Colonic mucosa (tissue), 4 donors: ENCODE data around the gene ATP5F1B. TPM values are rescaled to one million over a fixed set of nuclear protein-coding genes. Genes with fewer than 3 reads are reported as not detected.

Source experiments
- DNase-seq: peaks from one replicate; pipeline ENCODE4 v3.0.0-alpha.2; 2020
- H3K27ac ChIP-seq: fragments of 200-600 bp; one replicate; pipeline ENCODE4 v1.8.0; 2021
- H3K27me3 ChIP-seq: fragments of 200-600 bp; one replicate; pipeline ENCODE4 v1.8.0; 2021
- H3K36me3 ChIP-seq: fragments of 200-600 bp; one replicate; pipeline ENCODE4 v1.8.0; 2021
- H3K4me1 ChIP-seq: fragments of 200-600 bp; one replicate; pipeline ENCODE4 v1.8.0; 2021; ENCODE audit warnings: mild to moderate bottlenecking
- H3K4me3 ChIP-seq: fragments of 200-600 bp; one replicate; pipeline ENCODE4 v1.8.0; 2021
- H3K9ac ChIP-seq, 2 donors: one replicate each; pipeline ENCODE4 v1.7.0; 2013; ENCODE audit warnings: control low read depth in 2 of 2, low read depth in 2 of 2, low read length in 2 of 2
- H3K9me3 ChIP-seq: fragments of 200-600 bp; one replicate; pipeline ENCODE4 v1.8.0; 2021
- intact Hi-C: fragments of 100-400 bp; cut with DNase I; formaldehyde crosslinking; loops from one replicate; pipeline ENCODE4 v1.14.1; 2022
- total RNA-seq, 2 donors: library from RNA; stranded (reverse); fragmentation: NEBNext Ultra II Directional in 1 of 2; extraction: Animal tissue kit (Norgen Biotek cat#: 25700) in 1 of 2; gene quantifications; one replicate each; pipeline ENCODE4 v1.2.1, GENCODE V29; 2021
- TF ChIP-seq, protein P1 (sequence below): fragments of 200-600 bp; IDR thresholded peaks from one replicate; pipeline ENCODE4 v1.8.0; 2022; ENCODE audit warnings: antibody characterized with exemption, mild to moderate bottlenecking
- donor health status: healthy.
- donor health status: DM: no; HTN: no; CAD: no.
- donor health status: DM: no; HTN: no; CAD: no.

ATP5F1B gene
- total RNA-seq, 2 donors from 2014 or later, result 1,505 to 1,554 TPM

- Histone ChIP-seq H3K9ac (peak overlapping the region; percentile 74 to 79), H3K4me1 (peaks cover 7% of the 10 kb centered on the region), H3K27ac (peak overlapping the region; percentile 100), H3K9me3 (no peaks in the 10 kb centered on the region), H3K4me3 (peak overlapping the region; percentile 87), H3K36me3 (no peaks in the 10 kb centered on the region), H3K27me3 (no peaks in the 10 kb centered on the region)
- TF ChIP-seq, protein P1, sequence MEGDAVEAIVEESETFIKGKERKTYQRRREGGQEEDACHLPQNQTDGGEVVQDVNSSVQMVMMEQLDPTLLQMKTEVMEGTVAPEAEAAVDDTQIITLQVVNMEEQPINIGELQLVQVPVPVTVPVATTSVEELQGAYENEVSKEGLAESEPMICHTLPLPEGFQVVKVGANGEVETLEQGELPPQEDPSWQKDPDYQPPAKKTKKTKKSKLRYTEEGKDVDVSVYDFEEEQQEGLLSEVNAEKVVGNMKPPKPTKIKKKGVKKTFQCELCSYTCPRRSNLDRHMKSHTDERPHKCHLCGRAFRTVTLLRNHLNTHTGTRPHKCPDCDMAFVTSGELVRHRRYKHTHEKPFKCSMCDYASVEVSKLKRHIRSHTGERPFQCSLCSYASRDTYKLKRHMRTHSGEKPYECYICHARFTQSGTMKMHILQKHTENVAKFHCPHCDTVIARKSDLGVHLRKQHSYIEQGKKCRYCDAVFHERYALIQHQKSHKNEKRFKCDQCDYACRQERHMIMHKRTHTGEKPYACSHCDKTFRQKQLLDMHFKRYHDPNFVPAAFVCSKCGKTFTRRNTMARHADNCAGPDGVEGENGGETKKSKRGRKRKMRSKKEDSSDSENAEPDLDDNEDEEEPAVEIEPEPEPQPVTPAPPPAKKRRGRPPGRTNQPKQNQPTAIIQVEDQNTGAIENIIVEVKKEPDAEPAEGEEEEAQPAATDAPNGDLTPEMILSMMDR, result no peak
- intact Hi-C loops, result loop anchor here (5.0 kb wide), 2 partner anchors 37 to 48 kb away; no protein-coding TSS in a partner anchor
- no peak for DNase-seq
Observed at GRCh38 chr12:56684745-56685359, 39.1 kb upstream of the ATP5F1B start.

GRCh38 chr12:56682323-56682722 lies 36.5 kb upstream of the ATP5F1B start:
- Histone ChIP-seq H3K4me3 (no peak overlapping the region), H3K9ac (no peak overlapping the region), H3K9me3 (no peaks in the 10 kb centered on the region), H3K27me3 (no peaks in the 10 kb centered on the region), H3K4me1 (peaks cover 7% of the 10 kb centered on the region), H3K27ac (no peak overlapping the region), H3K36me3 (no peaks in the 10 kb centered on the region)
- TF ChIP-seq, protein P1, result no peak
- intact Hi-C loops, result no loop called here
- no peak for DNase-seq

GRCh38 chr12:56679883-56680575 lies 34.2 kb upstream of the ATP5F1B start:
- no peak overlapping the region for H3K27ac ChIP-seq
- intact Hi-C loops, result no loop called here
- H3K27me3 ChIP-seq, result no peaks in the 10 kb centered on the region
- H3K9ac ChIP-seq, result no peak overlapping the region
- H3K4me1 ChIP-seq, result peaks cover 7% of the 10 kb centered on the region
- no peaks in the 10 kb centered on the region for H3K9me3 ChIP-seq
- H3K4me3 ChIP-seq, result no peak overlapping the region
- no peak for DNase-seq
- TF ChIP-seq, protein P1, result no peak
- H3K36me3 ChIP-seq, result no peaks in the 10 kb centered on the region

GRCh38 chr12:56678852-56679251 lies 33.1 kb upstream of the ATP5F1B start:
- no peak for DNase-seq
- no peaks in the 10 kb centered on the region for H3K9me3 ChIP-seq
- intact Hi-C loops, result no loop called here
- peaks cover 7% of the 10 kb centered on the region for H3K4me1 ChIP-seq
- no peak overlapping the region for H3K27ac ChIP-seq
- TF ChIP-seq, protein P1, result no peak
- H3K9ac ChIP-seq, result peak overlapping the region in 1 of 2 donors; percentile 15
- H3K36me3 ChIP-seq, result no peaks in the 10 kb centered on the region
- no peaks in the 10 kb centered on the region for H3K27me3 ChIP-seq
- no peak overlapping the region for H3K4me3 ChIP-seq

- H3K27ac ChIP-seq, result peak overlapping the region; percentile 56
- TF ChIP-seq, protein P1, result no peak
- no peak overlapping the region for H3K4me3 ChIP-seq
- H3K9ac ChIP-seq, result no peak overlapping the region
- intact Hi-C loops, result no loop called here
- DNase-seq, result no peak
- H3K4me1 ChIP-seq, result no peaks in the 10 kb centered on the region
- no peaks in the 10 kb centered on the region for H3K27me3 ChIP-seq
- H3K9me3 ChIP-seq, result no peaks in the 10 kb centered on the region
- H3K36me3 ChIP-seq, result no peaks in the 10 kb centered on the region
Observed at GRCh38 chr12:56677680-56678079, 31.9 kb upstream of the ATP5F1B start.
